Stomach (tissue), 4 donors: ENCODE data around the gene TCEANC.

Experiments used
- EP300 ChIP-seq: sonication (generic); formaldehyde crosslinking; IDR thresholded peaks from one replicate; pipeline ENCODE4 v1.6.1; 2017; ENCODE audit warnings: antibody characterized with exemption
- POLR2AphosphoS5 ChIP-seq, 3 donors: sonication (generic); formaldehyde crosslinking; IDR thresholded peaks; one replicate each; pipeline ENCODE4 v1.6.1; 2016; ENCODE audit warnings: antibody characterized with exemption in 3 of 3
- TF ChIP-seq, protein P1 (sequence below), 7 experiments: fragments of 450-650 bp in 4 of 7; fragments of 200-600 bp in 3 of 7; sonication (generic) in 3 of 7; IDR thresholded peaks; one replicate each; pipeline ENCODE4 v1.5.1; 2016 to 2019; ENCODE audit warnings: antibody characterized with exemption in 7 of 7, control low read depth in 2 of 7, mild to moderate bottlenecking in 1 of 7

DNA sequence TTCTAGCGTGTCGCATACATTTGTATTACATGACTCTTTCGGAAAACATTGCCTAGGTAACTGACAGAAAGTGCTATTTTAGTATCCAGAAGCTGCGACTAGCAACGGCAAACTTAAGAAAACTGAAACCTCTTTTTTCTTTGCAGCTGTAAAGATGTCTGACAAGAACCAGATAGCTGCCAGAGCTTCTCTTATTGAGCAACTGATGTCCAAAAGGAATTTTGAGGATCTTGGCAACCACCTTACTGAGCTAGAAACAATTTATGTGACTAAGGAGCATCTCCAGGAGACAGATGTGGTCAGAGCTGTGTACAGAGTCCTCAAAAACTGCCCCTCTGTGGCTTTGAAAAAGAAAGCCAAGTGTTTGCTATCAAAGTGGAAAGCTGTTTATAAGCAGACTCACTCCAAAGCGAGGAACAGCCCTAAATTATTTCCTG is 9.4 kb downstream of the TCEANC start:
- no peak for TF ChIP-seq EP300
- TF ChIP-seq, protein P1, sequence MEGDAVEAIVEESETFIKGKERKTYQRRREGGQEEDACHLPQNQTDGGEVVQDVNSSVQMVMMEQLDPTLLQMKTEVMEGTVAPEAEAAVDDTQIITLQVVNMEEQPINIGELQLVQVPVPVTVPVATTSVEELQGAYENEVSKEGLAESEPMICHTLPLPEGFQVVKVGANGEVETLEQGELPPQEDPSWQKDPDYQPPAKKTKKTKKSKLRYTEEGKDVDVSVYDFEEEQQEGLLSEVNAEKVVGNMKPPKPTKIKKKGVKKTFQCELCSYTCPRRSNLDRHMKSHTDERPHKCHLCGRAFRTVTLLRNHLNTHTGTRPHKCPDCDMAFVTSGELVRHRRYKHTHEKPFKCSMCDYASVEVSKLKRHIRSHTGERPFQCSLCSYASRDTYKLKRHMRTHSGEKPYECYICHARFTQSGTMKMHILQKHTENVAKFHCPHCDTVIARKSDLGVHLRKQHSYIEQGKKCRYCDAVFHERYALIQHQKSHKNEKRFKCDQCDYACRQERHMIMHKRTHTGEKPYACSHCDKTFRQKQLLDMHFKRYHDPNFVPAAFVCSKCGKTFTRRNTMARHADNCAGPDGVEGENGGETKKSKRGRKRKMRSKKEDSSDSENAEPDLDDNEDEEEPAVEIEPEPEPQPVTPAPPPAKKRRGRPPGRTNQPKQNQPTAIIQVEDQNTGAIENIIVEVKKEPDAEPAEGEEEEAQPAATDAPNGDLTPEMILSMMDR (IDR thresholded peaks at IDR 0.05), result no peak
- no peak for TF ChIP-seq POLR2AphosphoS5 (IDR thresholded peaks at IDR 0.05)
